22Rv1 (cell line): ENCODE results near the gene PHF1.

Source experiments
- ZFX ChIP-seq: fragments of 450-650 bp; IDR thresholded peaks from 2 replicates; pipeline ENCODE4 v1.6.1; 2017; ENCODE audit warnings: antibody characterized with exemption, borderline replicate concordance
- TF ChIP-seq, protein P1 (sequence below): fragments of 450-650 bp; IDR thresholded peaks from 2 replicates; pipeline ENCODE4 v1.5.1; 2017; ENCODE audit warnings: mild to moderate bottlenecking

- TF ChIP-seq, protein P1, sequence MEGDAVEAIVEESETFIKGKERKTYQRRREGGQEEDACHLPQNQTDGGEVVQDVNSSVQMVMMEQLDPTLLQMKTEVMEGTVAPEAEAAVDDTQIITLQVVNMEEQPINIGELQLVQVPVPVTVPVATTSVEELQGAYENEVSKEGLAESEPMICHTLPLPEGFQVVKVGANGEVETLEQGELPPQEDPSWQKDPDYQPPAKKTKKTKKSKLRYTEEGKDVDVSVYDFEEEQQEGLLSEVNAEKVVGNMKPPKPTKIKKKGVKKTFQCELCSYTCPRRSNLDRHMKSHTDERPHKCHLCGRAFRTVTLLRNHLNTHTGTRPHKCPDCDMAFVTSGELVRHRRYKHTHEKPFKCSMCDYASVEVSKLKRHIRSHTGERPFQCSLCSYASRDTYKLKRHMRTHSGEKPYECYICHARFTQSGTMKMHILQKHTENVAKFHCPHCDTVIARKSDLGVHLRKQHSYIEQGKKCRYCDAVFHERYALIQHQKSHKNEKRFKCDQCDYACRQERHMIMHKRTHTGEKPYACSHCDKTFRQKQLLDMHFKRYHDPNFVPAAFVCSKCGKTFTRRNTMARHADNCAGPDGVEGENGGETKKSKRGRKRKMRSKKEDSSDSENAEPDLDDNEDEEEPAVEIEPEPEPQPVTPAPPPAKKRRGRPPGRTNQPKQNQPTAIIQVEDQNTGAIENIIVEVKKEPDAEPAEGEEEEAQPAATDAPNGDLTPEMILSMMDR: no peak
- no peak for TF ChIP-seq ZFX
Measured at GRCh38 chr6:33380272-33380981, 30.4 kb upstream of the PHF1 start.
